GM10248 (cell line): ENCODE measurements around the gene STOM.

Experiments used
- CTCF ChIA-PET: fragments of 300-600 bp; sonication (Branson Sonifier 250); formaldehyde crosslinking; extraction: SDS; loops from one replicate; lab custom pipeline; 2021; ENCODE audit warnings: antibody characterized with exemption; lab: Yijun Ruan, JAX
- POLR2A ChIA-PET: fragments of 350-650 bp; sonication (Branson Sonifier 250); formaldehyde crosslinking; extraction: SDS; loops from one replicate; lab custom pipeline; 2020; ENCODE audit warnings: antibody characterized with exemption; lab: Yijun Ruan, JAX
- DNase-seq: peaks from one replicate; pipeline ENCODE4 v3.0.0; 2012; ENCODE audit errors: extremely low spot score
- CTCF ChIP-seq: IDR thresholded peaks from 2 replicates; pipeline ENCODE4 v1.5.1; 2012; ENCODE audit warnings: mild to moderate bottlenecking, low read depth; ENCODE audit errors: extremely low read depth, missing control alignments, control extremely low read depth

Gene STOM

GRCh38 chr9:121326901-121327613 lies 43.0 kb downstream of the STOM start:
- ChIA-PET POLR2A (no interaction called here), CTCF (interaction anchor here (0.8 to 2.3 kb wide), 5 partner anchors 8 to 73 kb away, joined by 3 to 8 read pairs (median 3); no protein-coding TSS in a partner anchor)
- TF ChIP-seq CTCF = no peak
- no peak for DNase-seq

- DNase-seq = no peak
- ChIA-PET CTCF (interaction anchor here (0.8 to 2.3 kb wide), 4 partner anchors 11 to 73 kb away, joined by 3 to 8 read pairs (median 5); no protein-coding TSS in a partner anchor), POLR2A (no interaction called here)
- TF ChIP-seq CTCF = no peak
Measured at GRCh38 chr9:121326130-121326838, 43.8 kb downstream of the STOM start.

GRCh38 chr9:121325387-121325786 lies 44.7 kb downstream of the STOM start:
- ChIA-PET POLR2A (no interaction called here), CTCF (no interaction called here)
- DNase-seq = no peak
- no peak for TF ChIP-seq CTCF

GRCh38 chr9:121324755-121325154 lies 45.3 kb downstream of the STOM start:
- POLR2A ChIA-PET = no interaction called here

GRCh38 chr9:121324316-121324715 lies 45.7 kb downstream of the STOM start:
- no peak for DNase-seq
- ChIA-PET POLR2A (no interaction called here), CTCF (no interaction called here)
- TF ChIP-seq CTCF = no peak

More at GRCh38 chr9:121324755-121325154, 45.3 kb downstream of the STOM start:
- CTCF ChIA-PET = no interaction called here
- DNase-seq = no peak
- TF ChIP-seq CTCF = no peak

GRCh38 chr9:121323449-121324151 lies 46.5 kb downstream of the STOM start:
- CTCF ChIA-PET = interaction anchor here (4.9 to 11.4 kb wide), 2 partner anchors 18 to 78 kb away, joined by 63 to 294 read pairs; no protein-coding TSS in a partner anchor
- POLR2A ChIA-PET = no interaction called here
- TF ChIP-seq CTCF = no peak
- DNase-seq = no peak
